Gastrocnemius medialis (tissue), 4 donors: ENCODE results near the gene GDE1. TPM values are rescaled to one million over a fixed set of nuclear protein-coding genes. Genes with fewer than 3 reads are reported as not detected.

ENCODE experiments used
- ATAC-seq, 2 donors: fragments of 150-250 bp; one replicate each; pipeline ENCODE4 v1.9.1; 2016
- DNase-seq, 2 donors: peaks; one replicate each; pipeline ENCODE4 v3.0.0-alpha.2; 2019
- H3K27ac ChIP-seq, 4 donors: fragments of 200-600 bp; sonication (generic); 1 replicate in 1 of 4; 2 replicates in 3 of 4; pipeline ENCODE4 v1.5.1; 2016 to 2018; ENCODE audit warnings: mild to moderate bottlenecking in 2 of 4, moderate library complexity in 1 of 4
- H3K27me3 ChIP-seq, 3 donors: fragments of 200-600 bp; sonication (generic) in 2 of 3; 1 replicate in 1 of 3; 2 replicates in 2 of 3; pipeline versions ENCODE4 v1.5.1 to v1.6.0; 2016 to 2019; ENCODE audit warnings: mild to moderate bottlenecking in 1 of 3, moderate library complexity in 1 of 3
- H3K36me3 ChIP-seq, 2 donors: fragments of 200-600 bp; sonication (generic) in 1 of 2; one replicate each; pipeline ENCODE4 v1.5.1; 2017 to 2018
- H3K4me1 ChIP-seq, 2 donors: fragments of 200-600 bp; sonication (generic) in 1 of 2; one replicate each; pipeline ENCODE4 v1.5.1; 2016 to 2017; ENCODE audit warnings: mild to moderate bottlenecking in 2 of 2
- H3K4me3 ChIP-seq, 4 donors: fragments of 200-600 bp; sonication (generic) in 3 of 4; 1 replicate in 1 of 4; 2 replicates in 3 of 4; pipeline ENCODE4 v1.5.1; 2016 to 2019; ENCODE audit warnings: mild to moderate bottlenecking in 2 of 4
- H3K9me3 ChIP-seq, 3 donors: fragments of 200-600 bp; sonication (generic) in 2 of 3; 1 replicate in 1 of 3; 2 replicates in 2 of 3; pipeline ENCODE4 v1.5.1; 2016 to 2019
- CTCF ChIP-seq, 5 experiments: fragments of 450-650 bp in 3 of 5; fragments of 200-600 bp in 2 of 5; sonication (generic) in 2 of 5; IDR thresholded peaks in 4 of 5; conservative IDR thresholded peaks in 1 of 5; 1 replicate in 4 of 5; 2 replicates in 1 of 5; pipeline ENCODE4 v1.5.1; 2016 to 2019; ENCODE audit warnings: antibody characterized with exemption in 5 of 5, mild to moderate bottlenecking in 3 of 5, moderate library complexity in 3 of 5
- POLR2A ChIP-seq, 2 donors: fragments of 450-650 bp; IDR thresholded peaks; one replicate each; pipeline ENCODE4 v1.6.1; 2017; ENCODE audit warnings: antibody characterized with exemption in 2 of 2, mild to moderate bottlenecking in 2 of 2, moderate library complexity in 2 of 2
- in situ Hi-C, 4 donors: fragments of 200-750 bp; cut with MboI; loops; one replicate each; pipeline versions ENCODE4 v1.15.0 to v1.8.0; 2017; ENCODE audit warnings: low sequenced_read_pairs in 4 of 4
- intact Hi-C: fragments of 100-400 bp; cut with DNase I; formaldehyde crosslinking; loops from one replicate; pipeline ENCODE4 v1.15.1; 2023; ENCODE audit warnings: low total_unique reads
- total RNA-seq, 4 donors: library from RNA; depleted of rRNA; stranded (reverse); fragments of >200 nt; gene quantifications; one replicate each; pipeline versions ENCODE4 v1.1.0 to v1.2.3, GENCODE V29; 2016

Gene GDE1
- total RNA-seq, 4 donors from 2014 or later: 48.8 to 64.1 (median 53.7) TPM

- intact Hi-C loops (no loop called here), in situ Hi-C loops (no loop called here)
- Histone ChIP-seq H3K4me3 (no peak overlapping the region), H3K9me3 (no peaks in the 10 kb centered on the region), H3K36me3 (no peaks in the 10 kb centered on the region), H3K4me1 (no peaks in the 10 kb centered on the region), H3K27ac (no peak overlapping the region), H3K27me3 (no peaks in the 10 kb centered on the region)
- no peak for TF ChIP-seq POLR2A (IDR thresholded peaks at IDR 0.05)
- TF ChIP-seq CTCF (IDR thresholded peaks at IDR 0.05 in 4 of 5, conservative IDR thresholded peaks at IDR 0.05 in 1 of 5): no peak
- no peak for DNase-seq
- no peak for ATAC-seq
Measured at GRCh38 chr16:19458722-19459379, 63.0 kb downstream of the GDE1 start.

Other genes with a start within 250 kb of the GDE1 start
- not detected for gene CLEC19A, start 236.4 kb downstream of the GDE1 start, total RNA-seq
- gene TMC5, start 104.2 kb downstream of the GDE1 start, total RNA-seq: under 1 TPM in 1 of 4 donors, not detected in 3; 0.19 TPM
- gene CCP110, start 1.8 kb upstream of the GDE1 start, total RNA-seq: 1 to 10 TPM; 6.8 to 8.8 (median 7.0) TPM
- 10 to 100 TPM; 16.9 to 29.1 (median 24.8) TPM for gene VPS35L, start 33.6 kb upstream of the GDE1 start, total RNA-seq
- 1 to 10 TPM; 4.1 to 9.2 (median 5.5) TPM for gene KNOP1, start 196.1 kb upstream of the GDE1 start, total RNA-seq
- gene IQCK, start 196.2 kb upstream of the GDE1 start, total RNA-seq: 10 to 100 TPM in 2 of 4 donors, 1 to 10 TPM in 2; 8.3 to 17.3 (median 9.4) TPM